Gastrocnemius medialis (tissue), 4 donors: Measurements from ENCODE around the gene LMX1A. TPM values are rescaled to one million over a fixed set of nuclear protein-coding genes. Genes with fewer than 3 reads are reported as not detected.

Experiments
- ATAC-seq, 2 donors: fragments of 150-250 bp; one replicate each; pipeline ENCODE4 v1.9.1; 2016
- DNase-seq, 2 donors: peaks; one replicate each; pipeline ENCODE4 v3.0.0-alpha.2; 2019
- H3K27ac ChIP-seq, 4 donors: fragments of 200-600 bp; sonication (generic); 1 replicate in 1 of 4; 2 replicates in 3 of 4; pipeline ENCODE4 v1.5.1; 2016 to 2018; ENCODE audit warnings: mild to moderate bottlenecking in 2 of 4, moderate library complexity in 1 of 4
- H3K27me3 ChIP-seq, 3 donors: fragments of 200-600 bp; sonication (generic) in 2 of 3; 1 replicate in 1 of 3; 2 replicates in 2 of 3; pipeline versions ENCODE4 v1.5.1 to v1.6.0; 2016 to 2019; ENCODE audit warnings: mild to moderate bottlenecking in 1 of 3, moderate library complexity in 1 of 3
- H3K36me3 ChIP-seq, 2 donors: fragments of 200-600 bp; sonication (generic) in 1 of 2; one replicate each; pipeline ENCODE4 v1.5.1; 2017 to 2018
- H3K4me1 ChIP-seq, 2 donors: fragments of 200-600 bp; sonication (generic) in 1 of 2; one replicate each; pipeline ENCODE4 v1.5.1; 2016 to 2017; ENCODE audit warnings: mild to moderate bottlenecking in 2 of 2
- H3K4me3 ChIP-seq, 4 donors: fragments of 200-600 bp; sonication (generic) in 3 of 4; 1 replicate in 1 of 4; 2 replicates in 3 of 4; pipeline ENCODE4 v1.5.1; 2016 to 2019; ENCODE audit warnings: mild to moderate bottlenecking in 2 of 4
- H3K9me3 ChIP-seq, 3 donors: fragments of 200-600 bp; sonication (generic) in 2 of 3; 1 replicate in 1 of 3; 2 replicates in 2 of 3; pipeline ENCODE4 v1.5.1; 2016 to 2019
- CTCF ChIP-seq, 5 experiments: fragments of 450-650 bp in 3 of 5; fragments of 200-600 bp in 2 of 5; sonication (generic) in 2 of 5; IDR thresholded peaks in 4 of 5; conservative IDR thresholded peaks in 1 of 5; 1 replicate in 4 of 5; 2 replicates in 1 of 5; pipeline ENCODE4 v1.5.1; 2016 to 2019; ENCODE audit warnings: antibody characterized with exemption in 5 of 5, mild to moderate bottlenecking in 3 of 5, moderate library complexity in 3 of 5
- POLR2A ChIP-seq, 2 donors: fragments of 450-650 bp; IDR thresholded peaks; one replicate each; pipeline ENCODE4 v1.6.1; 2017; ENCODE audit warnings: antibody characterized with exemption in 2 of 2, mild to moderate bottlenecking in 2 of 2, moderate library complexity in 2 of 2
- in situ Hi-C, 4 donors: fragments of 200-750 bp; cut with MboI; loops; one replicate each; pipeline versions ENCODE4 v1.15.0 to v1.8.0; 2017; ENCODE audit warnings: low sequenced_read_pairs in 4 of 4
- intact Hi-C: fragments of 100-400 bp; cut with DNase I; formaldehyde crosslinking; loops from one replicate; pipeline ENCODE4 v1.15.1; 2023; ENCODE audit warnings: low total_unique reads
- total RNA-seq, 4 donors: library from RNA; depleted of rRNA; stranded (reverse); fragments of >200 nt; gene quantifications; one replicate each; pipeline versions ENCODE4 v1.1.0 to v1.2.3, GENCODE V29; 2016

LMX1A gene
- total RNA-seq, 4 donors from 2014 or later: 0.20 TPM; not detected in 3

DNA sequence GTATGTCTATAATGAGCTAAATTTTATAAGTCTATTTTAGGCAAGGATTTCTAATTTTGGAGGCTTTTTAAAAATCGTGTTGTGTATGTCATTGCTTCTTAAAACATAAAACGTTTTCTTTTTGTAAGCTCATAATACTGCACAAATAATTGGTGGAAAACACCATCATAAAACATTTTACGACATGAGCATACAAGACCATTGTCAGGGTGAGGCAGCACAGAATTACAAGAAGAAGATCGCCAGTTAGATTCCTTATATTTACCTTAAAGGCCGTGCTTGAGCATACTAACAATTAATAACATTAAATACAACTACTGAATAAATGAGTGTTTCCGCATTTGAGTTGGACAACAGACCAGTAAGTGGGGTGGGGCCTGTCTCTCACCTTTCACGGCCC, 19.1 kb upstream of the LMX1A start:
- TF ChIP-seq POLR2A (IDR thresholded peaks at IDR 0.05) (no peak), CTCF (IDR thresholded peaks at IDR 0.05 in 4 of 5, conservative IDR thresholded peaks at IDR 0.05 in 1 of 5) (no peak)
- H3K27ac ChIP-seq: peak overlapping the region; percentile 70 to 84 (median 73)
- H3K4me3 ChIP-seq: peak overlapping the region; percentile 41 to 67 (median 54)
- peaks cover 7 to 14% of the 10 kb centered on the region in 2 donors for H3K4me1 ChIP-seq
- intact Hi-C loops: no loop called here
- in situ Hi-C loops: loop anchor here in 1 of 4 donors (25.0 kb wide), 1 partner anchor 387 kb away; the partner anchor contains the start of gene TMCO1
- no peaks in the 10 kb centered on the region for H3K9me3 ChIP-seq
- H3K36me3 ChIP-seq: no peaks in the 10 kb centered on the region
- ATAC-seq (peak in 1 of 2 donors; percentile 6), DNase-seq (no peak)
- H3K27me3 ChIP-seq: no peaks in the 10 kb centered on the region

- no peak for TF ChIP-seq POLR2A (IDR thresholded peaks at IDR 0.05)
- ATAC-seq (no peak), DNase-seq (no peak)
- no peaks in the 10 kb centered on the region for H3K36me3 ChIP-seq
- H3K4me1 ChIP-seq: peaks cover 7 to 10% of the 10 kb centered on the region in 2 donors
- H3K9me3 ChIP-seq: no peaks in the 10 kb centered on the region
- in situ Hi-C loops (loop anchor here in 1 of 4 donors (5.0 kb wide), 1 partner anchor 114 kb away; no protein-coding TSS in a partner anchor), intact Hi-C loops (no loop called here)
- H3K27ac ChIP-seq: no peak overlapping the region
- no peak overlapping the region for H3K4me3 ChIP-seq
- no peaks in the 10 kb centered on the region for H3K27me3 ChIP-seq
Observed at GRCh38 chr1:165371588-165372225, 15.2 kb upstream of the LMX1A start.

GRCh38 chr1:165369255-165369848, 12.8 kb upstream of the LMX1A start:
- intact Hi-C loops (loop anchor here (1.0 to 10.0 kb wide), 3 partner anchors 75 to 225 kb away; partner anchors contain the start of gene RXRG), in situ Hi-C loops (loop anchor here in 3 of 4 donors (5.0 to 10.0 kb wide), 4 partner anchors 105 to 225 kb away; no protein-coding TSS in a partner anchor)
- H3K9me3 ChIP-seq: no peaks in the 10 kb centered on the region
- no peak overlapping the region for H3K27ac ChIP-seq
- H3K36me3 ChIP-seq: no peaks in the 10 kb centered on the region
- TF ChIP-seq POLR2A (IDR thresholded peaks at IDR 0.05) (no peak), CTCF (IDR thresholded peaks at IDR 0.05 in 4 of 5, conservative IDR thresholded peaks at IDR 0.05 in 1 of 5) (peak; percentile 73 to 94 (median 80))
- peaks cover 6 to 11% of the 10 kb centered on the region in 2 donors for H3K4me1 ChIP-seq
- no peaks in the 10 kb centered on the region for H3K27me3 ChIP-seq
- ATAC-seq (no peak), DNase-seq (peak in 1 of 2 donors; percentile 30)
- H3K4me3 ChIP-seq: no peak overlapping the region

GRCh38 chr1:165367375-165367993, 11.0 kb upstream of the LMX1A start:
- in situ Hi-C loops: loop anchor here in 3 of 4 donors (5.0 to 10.0 kb wide), 4 partner anchors 103 to 223 kb away; no protein-coding TSS in a partner anchor
- TF ChIP-seq POLR2A (IDR thresholded peaks at IDR 0.05): no peak
- TF ChIP-seq CTCF (IDR thresholded peaks at IDR 0.05 in 4 of 5, conservative IDR thresholded peaks at IDR 0.05 in 1 of 5): peak; percentile 82 to 97 (median 89)
- Histone ChIP-seq H3K9me3 (no peaks in the 10 kb centered on the region), H3K4me1 (peaks cover 6 to 13% of the 10 kb centered on the region in 2 donors), H3K27ac (no peak overlapping the region), H3K36me3 (no peaks in the 10 kb centered on the region), H3K27me3 (no peaks in the 10 kb centered on the region), H3K4me3 (no peak overlapping the region)
- intact Hi-C loops: loop anchor here (10.0 kb wide), 1 partner anchor 77 kb away; the partner anchor contains the start of gene RXRG
- DNase-seq: peak; percentile 45 to 80
- peak in 1 of 2 donors; percentile 28 for ATAC-seq
